GM12865 (cell line): ENCODE results near the gene PJA1.

Source experiments
- DNase-seq: peaks from one replicate; pipeline ENCODE4 v3.0.0; 2010; ENCODE audit warnings: low read depth
- H3K4me3 ChIP-seq: 2 replicates; pipeline ENCODE4 v1.5.1; 2011; ENCODE audit warnings: mild to moderate bottlenecking, low read depth, low read length, control low read depth
- TF ChIP-seq, protein P1 (sequence below): IDR thresholded peaks from 2 replicates; pipeline ENCODE4 v1.5.1; 2011; ENCODE audit warnings: low read length, control low read depth, low read depth, inconsistent platforms; ENCODE audit not compliant: insufficient read depth; ENCODE audit errors: missing control alignments

Gene PJA1

GRCh38 chrX:69186651-69187050, 21.4 kb upstream of the PJA1 start:
- TF ChIP-seq, protein P1, sequence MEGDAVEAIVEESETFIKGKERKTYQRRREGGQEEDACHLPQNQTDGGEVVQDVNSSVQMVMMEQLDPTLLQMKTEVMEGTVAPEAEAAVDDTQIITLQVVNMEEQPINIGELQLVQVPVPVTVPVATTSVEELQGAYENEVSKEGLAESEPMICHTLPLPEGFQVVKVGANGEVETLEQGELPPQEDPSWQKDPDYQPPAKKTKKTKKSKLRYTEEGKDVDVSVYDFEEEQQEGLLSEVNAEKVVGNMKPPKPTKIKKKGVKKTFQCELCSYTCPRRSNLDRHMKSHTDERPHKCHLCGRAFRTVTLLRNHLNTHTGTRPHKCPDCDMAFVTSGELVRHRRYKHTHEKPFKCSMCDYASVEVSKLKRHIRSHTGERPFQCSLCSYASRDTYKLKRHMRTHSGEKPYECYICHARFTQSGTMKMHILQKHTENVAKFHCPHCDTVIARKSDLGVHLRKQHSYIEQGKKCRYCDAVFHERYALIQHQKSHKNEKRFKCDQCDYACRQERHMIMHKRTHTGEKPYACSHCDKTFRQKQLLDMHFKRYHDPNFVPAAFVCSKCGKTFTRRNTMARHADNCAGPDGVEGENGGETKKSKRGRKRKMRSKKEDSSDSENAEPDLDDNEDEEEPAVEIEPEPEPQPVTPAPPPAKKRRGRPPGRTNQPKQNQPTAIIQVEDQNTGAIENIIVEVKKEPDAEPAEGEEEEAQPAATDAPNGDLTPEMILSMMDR: no peak
- no peak for DNase-seq
- no peak overlapping the region for H3K4me3 ChIP-seq

GRCh38 chrX:69185886-69186285, 20.6 kb upstream of the PJA1 start:
- no peak overlapping the region for H3K4me3 ChIP-seq
- DNase-seq: no peak
- TF ChIP-seq, protein P1: no peak

DNA sequence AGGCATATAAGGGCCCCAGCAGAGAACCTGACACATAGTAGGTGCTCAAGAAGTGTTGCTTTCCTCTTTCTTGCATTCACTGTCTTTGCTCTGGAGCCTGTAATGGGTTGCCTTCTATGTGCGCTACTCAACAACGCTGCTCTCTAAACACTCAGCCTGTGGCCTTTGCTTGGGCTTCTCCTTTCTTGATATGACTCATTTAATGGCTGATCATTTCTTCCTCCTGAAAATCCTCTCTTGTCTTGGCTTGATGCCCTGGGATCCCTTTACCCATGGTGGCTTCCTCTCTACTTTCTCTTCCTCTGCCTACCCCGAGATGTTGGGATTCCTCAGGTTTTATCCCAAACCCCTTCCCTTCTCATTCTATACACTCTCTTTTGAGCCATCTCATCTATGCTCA, 19.9 kb upstream of the PJA1 start:
- no peak overlapping the region for H3K4me3 ChIP-seq
- DNase-seq: no peak
- TF ChIP-seq, protein P1: no peak

GRCh38 chrX:69182818-69183380, 17.6 kb upstream of the PJA1 start:
- no peak overlapping the region for H3K4me3 ChIP-seq
- TF ChIP-seq, protein P1: no peak
- no peak for DNase-seq

GRCh38 chrX:69179380-69179911, 14.2 kb upstream of the PJA1 start:
- TF ChIP-seq, protein P1: no peak
- no peak for DNase-seq
- H3K4me3 ChIP-seq: no peak overlapping the region

GRCh38 chrX:69178592-69178991, 13.3 kb upstream of the PJA1 start:
- H3K4me3 ChIP-seq: no peak overlapping the region
- TF ChIP-seq, protein P1: no peak
- no peak for DNase-seq
